Measurements from ENCODE around the gene TAGLN. TPM values are rescaled to one million over a fixed set of nuclear protein-coding genes. Genes with fewer than 3 reads are reported as not detected.

Gene TAGLN
- total RNA-seq, 1 donor from 2014 or later = 7.7 TPM

- peaks cover 40% of the 10 kb centered on the region for H3K4me1 Mint-ChIP-seq
- DNase-seq (ENCODE audit: low read depth, low spot score) = no peak
- peaks cover 2% of the 10 kb centered on the region for H3K36me3 Mint-ChIP-seq (ENCODE audit: low read depth)
- no peaks in the 10 kb centered on the region for H3K9me3 Mint-ChIP-seq
- H3K27ac Mint-ChIP-seq (ENCODE audit: unreplicated experiment) = no peak overlapping the region
- no peaks in the 10 kb centered on the region for H3K27me3 Mint-ChIP-seq (ENCODE audit: low read depth)
- H3K4me3 Mint-ChIP-seq = peak overlapping the region; percentile 96
- no peak for TF ChIP-seq CTCF (conservative IDR thresholded peaks at IDR 0.05)
These were observed 31.3 kb downstream of the TAGLN start for GRCh38 chr11:117230286-117230961.

GRCh38 chr11:117230999-117231841, 32.0 kb downstream of the TAGLN start:
- peaks cover 37% of the 10 kb centered on the region for H3K4me1 Mint-ChIP-seq
- H3K27me3 Mint-ChIP-seq (ENCODE audit: low read depth) = no peaks in the 10 kb centered on the region
- peak overlapping the region; percentile 83 for H3K27ac Mint-ChIP-seq (ENCODE audit: unreplicated experiment)
- no peak for TF ChIP-seq CTCF (conservative IDR thresholded peaks at IDR 0.05)
- peak overlapping the region; percentile 96 for H3K4me3 Mint-ChIP-seq
- no peaks in the 10 kb centered on the region for H3K9me3 Mint-ChIP-seq
- no peak for DNase-seq (ENCODE audit: low read depth, low spot score)
- H3K36me3 Mint-ChIP-seq (ENCODE audit: low read depth) = peaks cover 2% of the 10 kb centered on the region

- Mint-ChIP-seq H3K27me3 (ENCODE audit: low read depth) (no peaks in the 10 kb centered on the region), H3K4me1 (peaks cover 32% of the 10 kb centered on the region), H3K9me3 (no peaks in the 10 kb centered on the region), H3K27ac (ENCODE audit: unreplicated experiment) (peak within 1 kb of the TSS; percentile 99), H3K4me3 (peak within 1 kb of the TSS; percentile 99), H3K36me3 (ENCODE audit: low read depth) (peaks cover 3% of the 10 kb centered on the region)
- no peak for DNase-seq (ENCODE audit: low read depth, low spot score)
- TF ChIP-seq CTCF (conservative IDR thresholded peaks at IDR 0.05) = no peak
These were observed 32.6 kb downstream of the TAGLN start, which contains the start of gene PCSK7 for GRCh38 chr11:117231842-117232091. Gene PCSK7 (minus strand): TSS chr11:117232073. CDS start chr11:117229844, 2,229 bp downstream.

GRCh38 chr11:117232092-117232878, 33.1 kb downstream of the TAGLN start, which contains the start of gene RNF214:
Gene RNF214 (plus strand): TSS chr11:117232671. CDS start chr11:117234273, 1,602 bp downstream.
- peaks cover 3% of the 10 kb centered on the region for H3K36me3 Mint-ChIP-seq (ENCODE audit: low read depth)
- H3K27ac Mint-ChIP-seq (ENCODE audit: unreplicated experiment) = peak within 1 kb of the TSS; percentile 99
- peak within 1 kb of the TSS; percentile 99 for H3K4me3 Mint-ChIP-seq
- peak; percentile 98 for TF ChIP-seq CTCF (conservative IDR thresholded peaks at IDR 0.05)
- H3K4me1 Mint-ChIP-seq = peaks cover 32% of the 10 kb centered on the region
- no peaks in the 10 kb centered on the region for H3K27me3 Mint-ChIP-seq (ENCODE audit: low read depth)
- no peaks in the 10 kb centered on the region for H3K9me3 Mint-ChIP-seq
- DNase-seq (ENCODE audit: low read depth, low spot score) = peak; percentile 72

GRCh38 chr11:117232911-117233409, 33.8 kb downstream of the TAGLN start:
- peak overlapping the region; percentile 50 for H3K27ac Mint-ChIP-seq (ENCODE audit: unreplicated experiment)
- H3K4me3 Mint-ChIP-seq = peak overlapping the region; percentile 93

More at GRCh38 chr11:117232911-117233409, 33.8 kb downstream of the TAGLN start:
- H3K27me3 Mint-ChIP-seq (ENCODE audit: low read depth) = no peaks in the 10 kb centered on the region
- peaks cover 3% of the 10 kb centered on the region for H3K36me3 Mint-ChIP-seq (ENCODE audit: low read depth)
- no peaks in the 10 kb centered on the region for H3K9me3 Mint-ChIP-seq
- no peak for TF ChIP-seq CTCF (conservative IDR thresholded peaks at IDR 0.05)
- H3K4me1 Mint-ChIP-seq = peaks cover 32% of the 10 kb centered on the region
- DNase-seq (ENCODE audit: low read depth, low spot score) = peak; percentile 33

All from neural crest cell (in vitro differentiated cells).